ENCODE results near the gene SLC44A1. TPM values are rescaled to one million over a fixed set of nuclear protein-coding genes. Genes with fewer than 3 reads are reported as not detected.

Gene SLC44A1
- total RNA-seq, 4 donors from 2014 or later: 25.7 to 37.8 (median 28.3) TPM

GRCh38 chr9:105330201-105330600 is 85.8 kb downstream of the SLC44A1 start:
- TF ChIP-seq CTCF (IDR thresholded peaks at IDR 0.05) (no peak), EP300 (IDR thresholded peaks at IDR 0.05) (no peak), POLR2A (IDR thresholded peaks at IDR 0.05; ENCODE audit: low read depth) (no peak), POLR2AphosphoS5 (IDR thresholded peaks at IDR 0.05) (no peak)
- no peak for DNase-seq (ENCODE audit: extremely low spot score)
- intact Hi-C loops (cut with DNase I): loop anchor here (2.0 kb wide), 1 partner anchor 31 kb away; no protein-coding TSS in a partner anchor
- Histone ChIP-seq H3K27me3 (no peaks in the 10 kb centered on the region), H3K27ac (replicated peaks in 1 of 4) (no peak overlapping the region), H3K4me3 (no peak overlapping the region), H3K9me3 (no peaks in the 10 kb centered on the region), H3K36me3 (no peaks in the 10 kb centered on the region), H3K4me1 (peaks cover 9 to 20% (median 15%) of the 10 kb centered on the region in 4 donors)

DNA sequence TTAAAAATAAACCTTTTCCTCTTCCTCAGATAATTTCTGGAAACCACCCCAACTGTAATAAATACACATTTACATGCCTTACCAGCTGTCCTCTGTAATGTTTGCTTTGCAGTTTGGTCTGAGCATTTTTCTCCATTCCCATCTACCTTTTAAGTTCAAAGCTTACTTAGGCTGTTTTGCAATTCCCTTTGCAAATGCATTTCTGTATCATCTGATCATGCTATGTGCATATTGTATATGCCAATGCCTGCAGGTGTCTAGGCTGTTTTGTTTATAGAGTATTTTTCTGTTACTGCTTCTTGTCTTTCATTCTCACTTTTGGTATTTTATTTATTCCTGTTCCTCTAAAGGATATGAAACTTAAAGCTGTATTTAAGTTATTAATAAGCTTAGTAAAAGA is 86.3 kb downstream of the SLC44A1 start:
- peaks cover 9 to 20% (median 15%) of the 10 kb centered on the region in 4 donors for H3K4me1 ChIP-seq
- intact Hi-C loops (cut with DNase I): loop anchor here (2.0 kb wide), 1 partner anchor 32 kb away; no protein-coding TSS in a partner anchor
- H3K9me3 ChIP-seq: no peaks in the 10 kb centered on the region
- no peak overlapping the region for H3K4me3 ChIP-seq
- DNase-seq (ENCODE audit: extremely low spot score): no peak
- H3K27ac ChIP-seq (replicated peaks in 1 of 4): no peak overlapping the region
- H3K36me3 ChIP-seq: no peaks in the 10 kb centered on the region
- TF ChIP-seq CTCF (IDR thresholded peaks at IDR 0.05) (no peak), POLR2AphosphoS5 (IDR thresholded peaks at IDR 0.05) (no peak), POLR2A (IDR thresholded peaks at IDR 0.05; ENCODE audit: low read depth) (no peak), EP300 (IDR thresholded peaks at IDR 0.05) (no peak)
- H3K27me3 ChIP-seq: no peaks in the 10 kb centered on the region

DNA sequence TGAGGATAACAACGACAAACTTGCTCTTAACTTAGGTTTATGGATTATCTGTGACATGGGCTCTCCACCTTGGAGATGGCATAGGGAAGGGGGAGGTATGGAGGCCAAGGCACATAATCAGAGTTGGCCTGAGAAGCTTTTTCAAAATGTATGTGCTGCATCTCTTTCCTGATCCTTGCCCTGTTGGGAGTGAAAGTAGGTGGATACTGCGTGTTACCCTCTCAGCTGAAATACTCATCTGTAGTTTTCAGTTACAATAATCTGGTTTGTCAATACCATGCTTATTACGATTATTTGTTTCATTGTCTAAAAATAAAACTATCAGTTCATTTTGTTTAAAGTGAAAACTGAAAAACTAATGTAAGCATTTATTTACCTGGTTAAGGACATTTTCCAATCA is 86.7 kb downstream of the SLC44A1 start:
- TF ChIP-seq CTCF (IDR thresholded peaks at IDR 0.05) (no peak), POLR2AphosphoS5 (IDR thresholded peaks at IDR 0.05) (no peak), POLR2A (IDR thresholded peaks at IDR 0.05; ENCODE audit: low read depth) (no peak), EP300 (IDR thresholded peaks at IDR 0.05) (no peak)
- Histone ChIP-seq H3K9me3 (no peaks in the 10 kb centered on the region), H3K27me3 (no peaks in the 10 kb centered on the region), H3K27ac (replicated peaks in 1 of 4) (no peak overlapping the region), H3K4me1 (peaks cover 9 to 20% (median 15%) of the 10 kb centered on the region in 4 donors), H3K4me3 (no peak overlapping the region), H3K36me3 (peaks cover 0 to 2% (median under 1%) of the 10 kb centered on the region in 4 donors)
- no peak for DNase-seq (ENCODE audit: extremely low spot score)
- WGBS: 89% methylated on average over 3 of the region's 3 CpGs
- intact Hi-C loops (cut with DNase I): loop anchor here (2.0 kb wide), 1 partner anchor 32 kb away; no protein-coding TSS in a partner anchor

- 100% methylated on average over 1 of the region's 1 CpG for WGBS
- peaks cover 0 to 8% (median 6%) of the 10 kb centered on the region in 4 donors for H3K36me3 ChIP-seq
- no peaks in the 10 kb centered on the region for H3K27me3 ChIP-seq
- no peak for DNase-seq (ENCODE audit: extremely low spot score)
- intact Hi-C loops (cut with DNase I): loop anchor here (2.0 kb wide), 1 partner anchor 33 kb away; no protein-coding TSS in a partner anchor
- no peak for TF ChIP-seq POLR2A (IDR thresholded peaks at IDR 0.05; ENCODE audit: low read depth)
- peaks cover 9 to 20% (median 15%) of the 10 kb centered on the region in 4 donors for H3K4me1 ChIP-seq
- H3K4me3 ChIP-seq: no peak overlapping the region
- no peak overlapping the region for H3K27ac ChIP-seq (replicated peaks in 1 of 4)
- H3K9me3 ChIP-seq: no peaks in the 10 kb centered on the region
These were observed 87.3 kb downstream of the SLC44A1 start for GRCh38 chr9:105331755-105332154.

DNA sequence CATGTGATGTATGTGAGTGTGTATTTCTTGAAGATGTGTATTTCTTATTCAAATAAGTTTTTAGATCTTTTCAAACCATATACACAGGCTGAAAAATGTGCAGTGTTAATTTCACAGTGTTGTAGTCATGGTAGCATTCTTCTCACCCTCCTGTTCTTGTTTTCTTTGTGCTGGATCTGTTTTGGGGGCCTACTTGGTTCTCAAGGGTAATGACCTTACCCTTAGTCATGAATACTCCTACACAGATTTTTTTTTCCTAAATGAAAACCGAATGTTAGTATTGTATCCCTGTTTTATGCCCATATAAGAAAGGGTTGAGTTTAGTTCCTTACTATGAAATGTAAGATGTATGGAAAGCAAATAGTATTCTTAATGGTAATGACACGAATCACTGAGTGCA is 88.0 kb downstream of the SLC44A1 start:
- WGBS: 89% methylated on average over 2 of the region's 2 CpGs
- TF ChIP-seq CTCF (IDR thresholded peaks at IDR 0.05) (no peak), POLR2AphosphoS5 (IDR thresholded peaks at IDR 0.05) (no peak), EP300 (IDR thresholded peaks at IDR 0.05) (no peak), POLR2A (IDR thresholded peaks at IDR 0.05; ENCODE audit: low read depth) (no peak)
- intact Hi-C loops (cut with DNase I): no loop called here
- no peak for DNase-seq (ENCODE audit: extremely low spot score)
- Histone ChIP-seq H3K4me3 (no peak overlapping the region), H3K27me3 (no peaks in the 10 kb centered on the region), H3K36me3 (peaks cover 0 to 14% (median 6%) of the 10 kb centered on the region in 4 donors), H3K9me3 (no peaks in the 10 kb centered on the region), H3K27ac (replicated peaks in 1 of 4) (no peak overlapping the region), H3K4me1 (peaks cover 9 to 20% (median 15%) of the 10 kb centered on the region in 4 donors)

Measured in esophagus muscularis mucosa (tissue), 4 donors.